Natural killer cell (primary cell): Measurements from ENCODE around the gene SPAG4. TPM values are rescaled to one million over a fixed set of nuclear protein-coding genes. Genes with fewer than 3 reads are reported as not detected.

ENCODE experiments used
- ATAC-seq, 3 donors: fragments of 150-1000 bp in 2 of 3; fragments of 200-7000 bp in 1 of 3; cut with Tn5 transposase; 1 replicate in 1 of 3; 2 replicates in 2 of 3; pipeline ENCODE4 v1.10.0; 2021; ENCODE audit warnings: mild to moderate bottlenecking in 2 of 3, moderate library complexity in 2 of 3
- DNase-seq, 2 donors: peaks; one replicate each; pipeline versions ENCODE4 v3.0.0 to v3.0.0-alpha.2; 2013 to 2021; ENCODE audit warnings: mixed read lengths in 1 of 2
- H3K27ac ChIP-seq: one replicate; pipeline ENCODE4 v1.5.1; 2013; ENCODE audit warnings: mild to moderate bottlenecking, low read length
- H3K27me3 ChIP-seq: one replicate; pipeline ENCODE4 v1.6.1; 2013; ENCODE audit warnings: low read length; ENCODE audit not compliant: control insufficient read depth, insufficient read depth
- H3K36me3 ChIP-seq: one replicate; pipeline ENCODE4 v1.6.1; 2013; ENCODE audit warnings: low read length; ENCODE audit not compliant: control insufficient read depth, insufficient read depth
- H3K4me1 ChIP-seq: one replicate; pipeline ENCODE4 v1.6.1; 2013; ENCODE audit warnings: low read length; ENCODE audit not compliant: control insufficient read depth, insufficient read depth
- H3K4me3 ChIP-seq: one replicate; pipeline ENCODE4 v1.5.1; 2013; ENCODE audit warnings: low read length
- H3K9me3 ChIP-seq: one replicate; pipeline ENCODE4 v1.6.1; 2013; ENCODE audit warnings: low read length; ENCODE audit not compliant: control insufficient read depth, insufficient read depth
- H3K27ac Mint-ChIP-seq, 2 donors: one replicate each; pipeline ENCODE4 v1.8.0; 2022; ENCODE audit warnings: mild to moderate bottlenecking in 2 of 2, mixed read lengths in 2 of 2, moderate library complexity in 1 of 2
- H3K27me3 Mint-ChIP-seq, 2 donors: one replicate each; pipeline ENCODE4 v1.8.0; 2022; ENCODE audit warnings: low read depth in 2 of 2, mixed read lengths in 2 of 2
- H3K36me3 Mint-ChIP-seq: one replicate; pipeline ENCODE4 v1.8.0; 2022; ENCODE audit warnings: mixed read lengths
- H3K4me1 Mint-ChIP-seq, 2 donors: one replicate each; pipeline ENCODE4 v1.8.0; 2022; ENCODE audit warnings: mixed read lengths in 2 of 2
- H3K4me3 Mint-ChIP-seq: one replicate; pipeline ENCODE4 v1.8.0; 2022; ENCODE audit warnings: mild to moderate bottlenecking, moderate library complexity, mixed read lengths
- H3K9me3 Mint-ChIP-seq, 2 donors: one replicate each; pipeline ENCODE4 v1.8.0; 2022; ENCODE audit warnings: mixed read lengths in 2 of 2
- CTCF ChIP-seq: fragments of 200-600 bp; IDR thresholded peaks from one replicate; pipeline ENCODE4 v1.8.0; 2022; ENCODE audit warnings: antibody characterized with exemption
- WGBS: methylation state at CpG from one replicate; pipeline ENCODE4 v1.1.7; 2013; ENCODE audit warnings: missing lambda C conversion rate; ENCODE audit not compliant: insufficient coverage; 5-methylcytosine and 5-hydroxymethylcytosine counted together
- intact Hi-C: fragments of 100-400 bp; cut with micrococcal nuclease; formaldehyde crosslinking; loops from one replicate; pipeline ENCODE4 v1.14.2; 2022
- total RNA-seq, 4 donors: library from RNA; stranded (reverse); fragments of 120-200 nt in 1 of 4; gene quantifications; one replicate each; pipeline versions ENCODE4 v1.2.3 to v1.2.4, GENCODE V29; 2013 to 2022

SPAG4 gene
- total RNA-seq, 3 donors from 2014 or later (not counting 1 experiment from before 2014, with no cell fraction given) = 11.2 to 16.2 (median 11.9) TPM

- H3K27me3 Mint-ChIP-seq = no peaks in the 10 kb centered on the region
- Histone ChIP-seq H3K9me3 (no peaks in the 10 kb centered on the region), H3K4me1 (peaks cover 34% of the 10 kb centered on the region), H3K36me3 (no peaks in the 10 kb centered on the region), H3K27me3 (no peaks in the 10 kb centered on the region), H3K4me3 (no peak overlapping the region), H3K27ac (peak overlapping the region; percentile 67)
- no peak for TF ChIP-seq CTCF
- intact Hi-C loops = loop anchor here (5.0 kb wide), 1 partner anchor 35 kb away; the partner anchor contains the start of genes NFS1 and ROMO1
- no peak for ATAC-seq
- H3K27ac Mint-ChIP-seq = peak overlapping the region in 1 of 2 donors; percentile 100
- no peaks in the 10 kb centered on the region for H3K9me3 Mint-ChIP-seq
- DNase-seq = peak in 1 of 2 donors; percentile 28
- H3K36me3 Mint-ChIP-seq = no peaks in the 10 kb centered on the region
- H3K4me1 Mint-ChIP-seq = peaks cover 63 to 66% of the 10 kb centered on the region in 2 donors
- H3K4me3 Mint-ChIP-seq = peak overlapping the region; percentile 96
- WGBS = 19% methylated on average over 2 of the region's 2 CpGs
Measured at GRCh38 chr20:35662551-35662950, 46.9 kb downstream of the SPAG4 start.

- TF ChIP-seq CTCF = no peak
- peak; percentile 54 to 74 (median 61) for ATAC-seq
- intact Hi-C loops = loop anchor here (1.0 to 5.0 kb wide), 5 partner anchors 34 to 123 kb away; partner anchors contain the start of genes NFS1, RBM39 and ROMO1
- peaks cover 4% of the 10 kb centered on the region for H3K36me3 Mint-ChIP-seq
- Histone ChIP-seq H3K27me3 (no peaks in the 10 kb centered on the region), H3K27ac (peak overlapping the region; percentile 97), H3K4me1 (peaks cover 24% of the 10 kb centered on the region), H3K4me3 (peak overlapping the region; percentile 81), H3K36me3 (peaks cover 3% of the 10 kb centered on the region), H3K9me3 (no peaks in the 10 kb centered on the region)
- peak overlapping the region; percentile 96 for H3K4me3 Mint-ChIP-seq
- no peaks in the 10 kb centered on the region for H3K9me3 Mint-ChIP-seq
- WGBS = under 1% methylated on average over 27 of the region's 28 CpGs
- peaks cover 60 to 64% of the 10 kb centered on the region in 2 donors for H3K4me1 Mint-ChIP-seq
- no peaks in the 10 kb centered on the region for H3K27me3 Mint-ChIP-seq
- peak; percentile 68 to 83 for DNase-seq
- peak overlapping the region in 1 of 2 donors; percentile 100 for H3K27ac Mint-ChIP-seq
Measured at GRCh38 chr20:35663516-35664465, 48.2 kb downstream of the SPAG4 start.

GRCh38 chr20:35664466-35665206 is 49.0 kb downstream of the SPAG4 start, which contains the start of the genes CPNE1 and RBM12:
TSS of gene CPNE1 (minus strand) at chr20:35664900. CDS start at chr20:35632923, 31,977 bp downstream.
TSS of gene RBM12 (minus strand) at chr20:35664900. CDS start at chr20:35655322, 9,578 bp downstream.
- H3K9me3 ChIP-seq = no peaks in the 10 kb centered on the region
- under 1% methylated on average over 61 of the region's 61 CpGs for WGBS
- no peaks in the 10 kb centered on the region for H3K27me3 Mint-ChIP-seq
- intact Hi-C loops = loop anchor here (1.0 to 5.0 kb wide), 5 partner anchors 33 to 124 kb away; partner anchors contain the start of genes NFS1, RBM39 and ROMO1
- TF ChIP-seq CTCF = no peak
- DNase-seq (peak; percentile 93 to 98), ATAC-seq (peak; percentile 68 to 87 (median 80))
- no peaks in the 10 kb centered on the region for H3K9me3 Mint-ChIP-seq
- H3K36me3 ChIP-seq = peaks cover 11% of the 10 kb centered on the region
- H3K27ac ChIP-seq = peak within 1 kb of the TSS; percentile 97
- peak within 1 kb of the TSS in 1 of 2 donors; percentile 100 for H3K27ac Mint-ChIP-seq
- H3K4me1 ChIP-seq = peaks cover 22% of the 10 kb centered on the region
- peaks cover 55% of the 10 kb centered on the region in 2 donors for H3K4me1 Mint-ChIP-seq
- H3K4me3 ChIP-seq = peak within 1 kb of the TSS; percentile 81
- no peaks in the 10 kb centered on the region for H3K27me3 ChIP-seq
- H3K4me3 Mint-ChIP-seq = peak within 1 kb of the TSS; percentile 96
- H3K36me3 Mint-ChIP-seq = peaks cover 8% of the 10 kb centered on the region
